ENCODE data around the gene MYCBP2.

The MYCBP2 gene

DNA sequence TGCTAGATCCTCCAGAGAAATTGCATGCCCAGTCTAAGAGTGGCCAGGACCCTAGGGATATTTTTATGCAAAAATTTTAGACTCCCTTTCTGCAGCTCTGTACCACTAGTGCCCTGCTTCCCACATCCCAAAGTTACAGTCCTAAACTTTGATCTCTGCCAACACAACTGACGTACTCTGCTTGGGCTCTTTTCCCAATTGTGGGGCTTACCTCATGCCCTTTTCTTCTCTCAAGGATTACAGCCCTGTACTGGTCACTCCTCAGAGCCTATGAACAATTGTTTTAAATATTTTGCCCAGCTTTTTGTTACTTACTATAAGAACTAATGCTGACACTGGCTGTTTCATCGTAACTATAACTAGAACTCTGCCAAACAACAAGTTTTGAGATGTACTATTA lies 242.1 kb downstream of the MYCBP2 start:
- no peak for DNase-seq

DNA sequence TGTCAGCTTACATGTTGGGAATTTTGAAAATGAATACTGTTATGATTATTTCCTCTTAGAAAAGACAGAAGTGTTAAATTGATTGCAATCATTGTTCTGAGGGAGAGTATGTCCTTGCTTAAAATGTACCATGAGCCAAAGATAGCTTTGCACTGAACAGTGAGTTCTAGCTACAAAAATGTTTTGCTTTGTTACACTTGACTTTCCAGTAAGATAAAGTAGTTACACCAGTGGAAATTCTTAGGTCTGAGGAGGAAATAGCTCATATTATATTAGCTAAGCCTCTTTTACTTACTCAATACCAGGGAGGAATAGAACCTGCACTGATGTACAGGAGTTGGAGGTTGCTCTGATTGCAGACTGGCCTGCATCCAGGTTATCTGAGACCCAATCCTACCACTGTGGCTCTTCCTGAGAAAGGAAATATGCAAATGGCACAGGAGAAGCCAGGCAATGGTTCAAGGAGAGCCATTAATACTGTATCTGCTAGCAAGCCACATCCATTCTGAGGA lies 246.9 kb downstream of the MYCBP2 start:
- DNase-seq = no peak

DNA sequence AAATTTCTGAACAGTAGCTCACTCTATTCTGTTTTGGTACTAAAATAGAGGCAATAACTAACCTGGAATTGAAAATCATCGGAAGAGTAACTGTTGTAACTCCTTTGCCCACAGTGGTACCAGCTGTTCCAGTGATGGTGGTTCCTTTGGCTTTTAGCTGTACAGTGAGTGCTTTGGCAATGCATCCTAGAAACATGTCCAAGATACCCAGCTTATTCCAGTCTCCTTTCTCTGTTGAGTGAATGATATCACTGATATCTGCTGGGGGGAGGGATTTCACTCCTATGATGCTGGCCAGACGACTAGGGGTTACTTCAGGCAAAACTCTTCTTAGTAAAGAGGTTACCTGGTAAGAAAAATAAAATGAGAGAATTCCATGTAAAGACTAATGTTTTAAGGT lies 259.4 kb downstream of the MYCBP2 start:
- DNase-seq = no peak

DNA sequence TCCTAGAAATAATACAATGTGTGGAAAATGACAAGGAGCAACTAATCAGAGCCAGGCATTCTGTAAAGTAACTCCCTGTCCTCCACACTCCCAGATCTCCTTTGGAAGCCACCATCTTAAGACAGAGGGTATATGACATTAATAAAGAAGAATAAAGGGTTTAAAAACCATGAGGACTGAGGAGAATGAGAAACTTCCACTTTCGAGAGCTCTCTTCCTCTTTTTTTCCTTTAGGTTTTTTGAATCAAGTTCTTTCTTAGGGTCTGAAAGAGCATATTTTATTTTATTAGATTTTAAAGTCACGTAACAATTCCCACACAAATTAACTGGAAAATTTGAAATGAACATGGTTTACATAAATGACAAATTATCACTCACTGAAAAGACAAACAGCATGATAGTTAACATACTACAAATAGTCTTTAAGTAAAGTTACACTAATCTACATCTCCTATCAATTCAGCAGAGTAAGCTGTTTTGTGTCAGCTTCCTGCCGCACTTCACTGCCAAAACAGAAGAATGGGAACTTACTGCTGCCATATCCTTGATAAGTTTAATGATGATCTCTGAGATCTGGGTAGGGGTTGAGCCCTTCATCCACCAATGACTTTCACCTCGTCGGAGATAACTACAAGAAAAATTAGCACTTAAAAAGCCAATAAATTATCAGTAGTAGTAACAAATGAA lies 261.3 kb downstream of the MYCBP2 start:
- DNase-seq = no peak

DNA sequence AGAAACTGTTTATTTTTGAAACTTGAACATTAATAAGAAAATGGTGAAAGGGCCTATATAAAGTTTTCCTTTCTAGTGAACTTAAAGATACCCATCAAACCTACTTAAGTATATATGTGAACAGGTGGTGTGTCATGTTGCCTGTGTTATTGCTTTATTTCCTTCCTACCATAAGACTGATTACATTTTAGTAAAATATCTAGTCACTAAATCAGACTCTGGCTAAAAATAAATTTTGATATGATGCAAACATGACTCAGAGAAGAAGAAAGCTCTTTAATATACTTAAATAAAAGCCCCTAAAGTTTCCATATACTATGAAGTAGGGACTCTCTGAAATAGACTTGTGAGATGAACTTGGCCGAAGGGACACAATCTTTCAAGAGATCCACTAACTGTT lies 264.8 kb downstream of the MYCBP2 start:
- DNase-seq = no peak

- no peak for DNase-seq
These were observed 265.5 kb downstream of the MYCBP2 start for GRCh38 chr13:77061362-77061761.

DNA sequence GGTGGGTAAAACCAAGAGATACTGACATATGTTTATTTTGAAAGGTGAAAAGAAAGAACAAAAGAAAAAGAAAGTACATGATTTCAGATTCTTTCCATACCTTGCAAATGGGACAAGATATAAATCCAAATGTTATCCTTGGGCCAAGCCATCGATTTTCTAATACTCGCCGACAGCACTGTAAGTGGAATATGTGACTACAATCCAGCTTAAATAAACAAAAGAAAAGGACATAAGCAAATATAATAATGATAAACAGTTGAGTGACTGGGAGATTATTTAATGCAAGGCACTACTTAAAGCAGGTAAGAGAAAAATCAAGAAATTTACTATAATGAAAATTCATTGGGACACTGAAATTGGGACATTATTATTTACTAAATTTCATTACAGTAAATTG lies 270.0 kb downstream of the MYCBP2 start:
- DNase-seq = no peak

DNA sequence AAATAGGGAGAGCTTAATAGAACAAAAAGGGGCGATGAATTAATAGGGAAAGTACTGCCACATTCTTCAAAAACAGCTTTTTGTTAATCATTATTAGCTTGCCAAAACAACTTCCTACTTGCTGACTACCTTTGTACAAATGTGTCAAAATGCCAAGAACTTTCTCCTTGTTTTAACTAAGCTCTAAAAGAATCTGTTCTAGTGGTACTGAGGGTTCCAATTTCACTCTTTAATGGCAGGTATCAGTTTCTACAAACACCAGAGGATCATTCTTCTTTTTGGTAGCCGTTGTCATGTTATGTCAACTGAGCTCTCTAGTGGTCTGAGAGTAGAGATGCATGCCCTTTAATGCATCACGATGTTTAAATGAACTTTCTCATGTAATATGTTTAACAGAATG lies 270.5 kb downstream of the MYCBP2 start:
- DNase-seq = no peak

GRCh38 chr13:77055158-77055557 lies 271.7 kb downstream of the MYCBP2 start:
- no peak for DNase-seq

- no peak for DNase-seq
These were observed 273.7 kb downstream of the MYCBP2 start for GRCh38 chr13:77053192-77053591.

GRCh38 chr13:77048681-77049080 lies 278.2 kb downstream of the MYCBP2 start:
- DNase-seq = peak; percentile 41

GRCh38 chr13:77047649-77048343 lies 279.1 kb downstream of the MYCBP2 start:
- DNase-seq = no peak

DNA sequence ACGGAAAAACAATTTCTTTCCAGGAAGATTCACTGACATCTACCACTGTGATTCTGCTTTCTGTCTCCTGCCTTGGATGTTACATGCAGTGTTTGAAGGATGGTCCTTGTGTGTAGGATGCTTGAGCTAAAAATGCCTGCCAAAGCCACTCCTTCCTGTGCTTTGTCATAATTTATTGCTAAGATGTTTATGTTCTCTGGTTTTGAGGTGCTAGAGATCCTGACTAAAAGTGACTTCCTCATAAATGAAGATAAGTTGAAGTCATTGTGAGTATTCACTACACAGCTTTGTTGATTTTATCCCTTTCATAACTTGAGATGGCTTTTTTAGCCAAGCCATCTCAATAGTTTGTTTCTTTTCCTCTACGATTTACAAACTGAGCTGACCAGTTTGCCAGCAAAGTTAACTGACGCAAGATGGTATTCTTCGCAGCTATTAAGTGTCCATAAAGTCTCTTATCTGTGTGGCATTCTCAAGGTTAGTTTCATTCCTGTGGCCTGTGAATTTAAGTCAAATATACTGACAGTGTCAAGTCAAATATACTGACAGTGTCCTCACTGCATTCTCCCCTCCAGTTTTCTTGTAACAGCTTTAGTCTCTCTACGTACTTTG lies 284.2 kb downstream of the MYCBP2 start:
- DNase-seq = peak; percentile 68

DNA sequence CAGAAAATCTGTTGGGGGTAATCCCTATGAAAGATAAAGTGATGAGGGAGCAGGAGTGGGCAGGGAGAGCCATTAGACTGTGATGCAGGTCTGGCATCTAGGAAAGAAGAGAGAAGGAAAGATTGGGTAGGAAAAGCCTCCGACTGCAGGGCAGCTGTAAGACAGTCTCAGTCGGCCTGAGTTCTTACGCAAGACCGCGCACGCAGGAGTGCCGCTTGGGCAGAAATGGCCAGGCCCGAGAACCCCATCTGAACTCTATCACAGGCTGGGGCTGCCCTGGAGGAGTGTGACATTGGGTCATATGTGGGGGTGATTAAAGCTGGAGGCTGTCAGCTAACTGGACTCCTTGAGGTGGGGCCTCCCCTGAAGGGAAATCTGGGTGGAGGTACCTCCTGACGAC lies 286.1 kb downstream of the MYCBP2 start:
- no peak for DNase-seq

GRCh38 chr13:77040076-77040475 lies 286.8 kb downstream of the MYCBP2 start:
- no peak for DNase-seq

- DNase-seq = no peak
These were observed 287.9 kb downstream of the MYCBP2 start for GRCh38 chr13:77038907-77039480.

GRCh38 chr13:77036279-77036678 lies 290.6 kb downstream of the MYCBP2 start:
- no peak for DNase-seq

DNA sequence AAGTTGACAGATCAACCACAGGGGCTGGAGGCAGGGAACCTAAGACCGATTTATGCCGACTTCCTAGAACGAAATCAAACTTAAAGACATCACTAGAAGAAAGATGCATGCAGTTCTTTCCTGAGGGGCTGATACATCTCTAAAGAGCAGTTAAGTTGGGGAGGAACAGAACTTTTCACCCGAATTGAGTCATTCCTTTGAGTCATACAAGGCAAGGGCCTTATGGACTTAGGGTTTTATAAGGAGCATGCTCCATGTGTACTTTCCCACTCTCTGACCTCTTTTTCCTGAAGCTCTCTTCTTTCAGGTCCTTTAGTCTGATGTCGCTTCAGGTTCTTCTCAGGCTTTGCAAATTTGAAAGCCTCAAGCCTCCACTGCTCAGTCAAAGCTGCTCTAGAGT lies 292.0 kb downstream of the MYCBP2 start:
- DNase-seq = no peak

GRCh38 chr13:77033717-77034302 lies 293.1 kb downstream of the MYCBP2 start:
- no peak for DNase-seq

DNA sequence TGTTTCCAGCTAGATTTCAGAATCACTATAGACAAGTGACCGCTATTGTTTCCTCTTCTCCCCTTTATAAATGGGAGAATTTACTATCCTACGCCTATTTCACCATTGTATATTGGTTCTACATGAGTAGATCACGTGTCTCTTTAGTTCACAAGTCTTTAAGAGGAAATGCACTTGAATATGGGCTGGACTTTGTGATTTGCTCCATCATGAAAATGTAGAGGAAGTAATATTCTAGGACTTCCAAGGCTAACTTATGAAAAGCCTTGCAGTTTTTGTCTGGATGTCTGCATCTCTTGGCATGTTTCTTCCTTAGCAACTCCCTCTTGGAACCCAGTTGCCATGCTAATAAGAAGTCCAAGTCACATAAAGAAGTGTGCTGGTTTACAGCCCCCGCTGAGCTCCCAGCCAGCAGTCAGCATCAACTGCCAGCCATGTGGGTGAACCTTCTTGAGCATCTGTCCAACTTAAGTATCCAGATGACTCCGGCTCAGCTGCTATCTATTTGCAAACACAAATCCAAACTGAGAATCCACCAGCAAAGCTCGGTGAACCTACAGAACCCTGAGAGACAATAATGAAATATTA lies 295.1 kb downstream of the MYCBP2 start:
- no peak for DNase-seq

- DNase-seq = no peak
These were observed 297.5 kb downstream of the MYCBP2 start for GRCh38 chr13:77029436-77029835.

- DNase-seq = no peak
These were observed 298.7 kb downstream of the MYCBP2 start for GRCh38 chr13:77028202-77028601.
